Trophoblast cell (in vitro differentiated cells and primary cell): ENCODE measurements around the gene RAPGEF2.

ENCODE experiments used
- DNase-seq, 2 donors: peaks; one replicate each; pipeline ENCODE4 v3.0.0-alpha.2; 2016
- H2AFZ ChIP-seq: 2 replicates; pipeline ENCODE4 v1.6.1; 2013; ENCODE audit warnings: low read length, moderate library complexity, mild to moderate bottlenecking; ENCODE audit not compliant: insufficient read depth, poor library complexity
- H2AK5ac ChIP-seq: 2 replicates; pipeline ENCODE4 v1.6.1; 2013; ENCODE audit warnings: mild to moderate bottlenecking, low read length
- H2BK120ac ChIP-seq: 2 replicates; pipeline ENCODE4 v1.6.1; 2013; ENCODE audit warnings: low read length, mild to moderate bottlenecking, moderate library complexity; ENCODE audit not compliant: insufficient read depth, poor library complexity
- H2BK12ac ChIP-seq: 2 replicates; pipeline ENCODE4 v1.6.1; 2013; ENCODE audit warnings: mild to moderate bottlenecking, low read length, moderate library complexity
- H2BK5ac ChIP-seq: 2 replicates; pipeline ENCODE4 v1.6.1; 2013; ENCODE audit warnings: low read length, low read depth, moderate library complexity, mild to moderate bottlenecking; ENCODE audit not compliant: poor library complexity
- H3K14ac ChIP-seq: 2 replicates; pipeline ENCODE4 v1.6.1; 2013; ENCODE audit warnings: mild to moderate bottlenecking, low read length
- H3K18ac ChIP-seq: 2 replicates; pipeline ENCODE4 v1.6.1; 2013; ENCODE audit warnings: mild to moderate bottlenecking, low read length
- H3K23ac ChIP-seq: 2 replicates; pipeline ENCODE4 v1.6.1; 2013; ENCODE audit warnings: low read length
- H3K27ac ChIP-seq: 2 replicates; pipeline ENCODE4 v1.5.1; 2013; ENCODE audit warnings: low read depth, mild to moderate bottlenecking, inconsistent platforms, low read length, moderate library complexity
- H3K27me3 ChIP-seq: 2 replicates; pipeline ENCODE4 v1.6.1; 2013; ENCODE audit warnings: inconsistent platforms, mild to moderate bottlenecking, low read length, moderate library complexity; ENCODE audit not compliant: insufficient read depth
- H3K36me3 ChIP-seq, 2 experiments: 1 replicate in 1 of 2; 2 replicates in 1 of 2; pipeline ENCODE4 v1.6.1; 2013; ENCODE audit warnings: low read length in 2 of 2, mild to moderate bottlenecking in 2 of 2, moderate library complexity in 1 of 2; ENCODE audit not compliant: insufficient read depth in 2 of 2, control insufficient read depth in 1 of 2
- H3K4ac ChIP-seq: 2 replicates; pipeline ENCODE4 v1.6.1; 2013; ENCODE audit warnings: low read depth, mild to moderate bottlenecking, low read length, moderate library complexity
- H3K4me1 ChIP-seq, 2 experiments: 1 replicate in 1 of 2; 2 replicates in 1 of 2; pipeline ENCODE4 v1.6.1; 2013; ENCODE audit warnings: low read length in 2 of 2, mild to moderate bottlenecking in 2 of 2, moderate library complexity in 1 of 2; ENCODE audit not compliant: insufficient read depth in 2 of 2, control insufficient read depth in 1 of 2
- H3K4me2 ChIP-seq: 2 replicates; pipeline ENCODE4 v1.6.1; 2013; ENCODE audit warnings: inconsistent platforms, mild to moderate bottlenecking, low read length, moderate library complexity
- H3K4me3 ChIP-seq: 2 replicates; pipeline ENCODE4 v1.5.1; 2013; ENCODE audit warnings: mild to moderate bottlenecking, low read depth, low read length, inconsistent platforms
- H3K79me1 ChIP-seq: one replicate; pipeline ENCODE4 v1.6.1; 2013; ENCODE audit warnings: low read length
- H3K79me2 ChIP-seq: 2 replicates; pipeline ENCODE4 v1.6.1; 2013; ENCODE audit warnings: low read length, mild to moderate bottlenecking; ENCODE audit not compliant: control insufficient read depth, insufficient read depth, poor library complexity
- H3K9ac ChIP-seq: 2 replicates; pipeline ENCODE4 v1.6.1; 2013; ENCODE audit warnings: mild to moderate bottlenecking, low read length
- H3K9me3 ChIP-seq: 2 replicates; pipeline ENCODE4 v1.6.1; 2013; ENCODE audit warnings: low read depth, mild to moderate bottlenecking, control low read depth, inconsistent platforms, low read length; ENCODE audit not compliant: insufficient read depth
- H4K12ac ChIP-seq: 2 replicates; pipeline ENCODE4 v1.6.1; 2013; ENCODE audit warnings: low read depth, mild to moderate bottlenecking, low read length, moderate library complexity
- H4K8ac ChIP-seq: 2 replicates; pipeline ENCODE4 v1.6.1; 2013; ENCODE audit warnings: low read depth, mild to moderate bottlenecking, low read length, moderate library complexity
- H4K91ac ChIP-seq: one replicate; pipeline ENCODE4 v1.6.1; 2013; ENCODE audit warnings: low read depth, mild to moderate bottlenecking, low read length, moderate library complexity
- WGBS: extraction: QIAGEN DNeasy Blood & Tissue Kit; methylation state at CpG from one replicate; pipeline ENCODE4 v1.1.7; 2013; ENCODE audit warnings: missing lambda C conversion rate; ENCODE audit not compliant: insufficient read length, insufficient coverage; ENCODE audit errors: extremely low coverage; 5-methylcytosine and 5-hydroxymethylcytosine counted together

RAPGEF2 gene

GRCh38 chr4:159271856-159272255 lies 169.0 kb downstream of the RAPGEF2 start:
- Histone ChIP-seq H4K91ac (no peak overlapping the region), H3K27ac (no peak overlapping the region), H3K79me2 (no peaks in the 10 kb centered on the region), H2BK5ac (no peak overlapping the region), H3K27me3 (no peaks in the 10 kb centered on the region), H3K14ac (no peak overlapping the region), H3K9me3 (no peaks in the 10 kb centered on the region), H3K4ac (no peak overlapping the region), H3K4me1 (no peaks in the 10 kb centered on the region), H2AFZ (no peak overlapping the region), H3K18ac (no peak overlapping the region), H3K4me2 (no peak overlapping the region), H3K9ac (no peak overlapping the region), H3K79me1 (no peaks in the 10 kb centered on the region), H3K4me3 (no peak overlapping the region), H2AK5ac (no peak overlapping the region), H3K23ac (no peak overlapping the region), H4K8ac (no peak overlapping the region), H2BK120ac (no peak overlapping the region), H4K12ac (no peak overlapping the region), H2BK12ac (no peak overlapping the region), H3K36me3 (peaks cover 0 to 2% of the 10 kb centered on the region in 2 experiments)
- DNase-seq = no peak
- WGBS = no CpG with 5 or more reads among the region's 4 CpGs

DNA sequence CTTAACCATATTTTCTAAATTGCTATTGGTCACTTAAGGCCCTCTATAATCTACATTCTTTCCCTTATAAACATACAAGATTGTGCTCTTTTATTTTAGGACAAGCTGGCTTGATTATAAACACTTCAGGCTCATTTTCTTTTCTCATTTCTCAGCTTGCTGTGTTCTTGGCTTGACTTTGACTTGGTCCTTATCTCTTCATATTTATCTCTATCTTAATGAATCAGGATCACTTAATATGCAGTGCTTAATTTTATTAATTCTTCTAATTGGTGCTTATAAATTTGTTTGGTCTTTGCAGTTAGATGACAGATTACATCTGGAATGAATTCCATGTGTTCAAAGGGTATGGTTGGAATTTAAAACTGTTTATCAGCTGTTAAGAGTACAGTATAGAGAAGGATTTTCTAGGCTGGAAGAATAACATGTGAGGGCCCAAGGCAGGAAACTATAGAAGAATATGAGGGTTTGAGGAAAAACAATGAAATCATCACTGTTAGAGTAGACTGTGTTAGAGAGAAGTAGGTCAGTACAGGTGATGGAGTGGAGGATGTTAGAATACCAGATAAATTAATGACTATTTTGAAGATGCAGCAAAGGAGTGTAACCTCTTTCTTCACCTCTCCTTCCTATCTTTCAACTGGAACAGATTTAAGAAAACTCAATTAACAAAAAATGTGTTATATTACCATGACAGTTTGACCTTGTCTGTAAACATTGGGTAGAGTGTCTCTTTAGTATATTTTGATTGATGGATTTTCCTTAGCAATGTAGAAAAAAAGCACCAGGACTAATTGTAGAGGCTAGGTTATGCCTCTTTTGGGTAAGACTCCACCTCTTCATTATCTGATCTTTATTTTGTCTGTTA lies 169.6 kb downstream of the RAPGEF2 start:
- Histone ChIP-seq H3K4me3 (no peak overlapping the region), H4K91ac (no peak overlapping the region), H2BK5ac (no peak overlapping the region), H3K4me2 (no peak overlapping the region), H3K9me3 (no peaks in the 10 kb centered on the region), H4K12ac (no peak overlapping the region), H2AFZ (no peak overlapping the region), H3K23ac (no peak overlapping the region), H3K27me3 (no peaks in the 10 kb centered on the region), H2BK12ac (no peak overlapping the region), H3K18ac (no peak overlapping the region), H3K27ac (no peak overlapping the region), H2BK120ac (no peak overlapping the region), H3K79me2 (no peaks in the 10 kb centered on the region), H3K9ac (no peak overlapping the region), H3K79me1 (no peaks in the 10 kb centered on the region), H4K8ac (no peak overlapping the region), H3K4ac (no peak overlapping the region), H3K14ac (no peak overlapping the region), H2AK5ac (no peak overlapping the region), H3K36me3 (peaks cover 0 to 2% of the 10 kb centered on the region in 2 experiments), H3K4me1 (no peaks in the 10 kb centered on the region)
- DNase-seq = peak; percentile 14 to 63

- no peak overlapping the region for H3K4me3 ChIP-seq
- H3K4ac ChIP-seq = no peak overlapping the region
- H2BK12ac ChIP-seq = no peak overlapping the region
- no peak overlapping the region for H3K14ac ChIP-seq
- peaks cover 0 to 2% of the 10 kb centered on the region in 2 experiments for H3K36me3 ChIP-seq
- no peak overlapping the region for H4K91ac ChIP-seq
- H3K18ac ChIP-seq = no peak overlapping the region
- H3K9ac ChIP-seq = no peak overlapping the region
- no peaks in the 10 kb centered on the region for H3K9me3 ChIP-seq
- no peaks in the 10 kb centered on the region for H3K79me1 ChIP-seq
- H2AFZ ChIP-seq = no peak overlapping the region
- no peaks in the 10 kb centered on the region for H3K79me2 ChIP-seq
- no peaks in the 10 kb centered on the region for H3K27me3 ChIP-seq
- H3K4me1 ChIP-seq = no peaks in the 10 kb centered on the region
- no peak overlapping the region for H3K23ac ChIP-seq
- H3K4me2 ChIP-seq = no peak overlapping the region
- no peak overlapping the region for H4K8ac ChIP-seq
- no peak for DNase-seq
- no peak overlapping the region for H4K12ac ChIP-seq
- no peak overlapping the region for H2AK5ac ChIP-seq
- no peak overlapping the region for H3K27ac ChIP-seq
- no peak overlapping the region for H2BK120ac ChIP-seq
- H2BK5ac ChIP-seq = no peak overlapping the region
Observed at GRCh38 chr4:159273141-159273438, 170.2 kb downstream of the RAPGEF2 start.

DNA sequence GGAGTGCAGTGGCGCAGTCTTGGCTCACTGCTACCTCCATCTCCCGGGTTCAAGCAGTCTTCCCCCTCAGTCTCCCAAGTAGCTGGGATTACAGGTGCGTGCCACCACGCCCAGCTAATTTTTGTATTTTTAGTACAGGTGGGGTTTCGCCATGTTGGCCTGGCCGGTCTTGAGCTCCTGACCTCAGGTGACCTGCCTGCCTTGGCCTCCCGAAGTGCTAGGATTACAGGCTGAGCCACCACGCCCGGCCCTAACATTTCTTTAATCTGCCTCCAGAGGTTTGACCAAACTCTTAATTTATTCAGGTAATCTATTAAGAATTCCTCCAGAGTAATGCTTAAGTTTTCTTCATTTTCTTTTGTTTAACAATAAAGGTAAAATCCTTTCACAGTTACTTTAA lies 171.0 kb downstream of the RAPGEF2 start:
- no peaks in the 10 kb centered on the region for H3K79me1 ChIP-seq
- H3K18ac ChIP-seq = no peak overlapping the region
- H2BK5ac ChIP-seq = no peak overlapping the region
- WGBS = no CpG with 5 or more reads among the region's 9 CpGs
- H3K4ac ChIP-seq = no peak overlapping the region
- no peak overlapping the region for H3K27ac ChIP-seq
- no peak overlapping the region for H2AFZ ChIP-seq
- peak in 1 of 2 donors; percentile 16 for DNase-seq
- H4K8ac ChIP-seq = no peak overlapping the region
- H3K79me2 ChIP-seq = no peaks in the 10 kb centered on the region
- no peak overlapping the region for H3K4me3 ChIP-seq
- H2AK5ac ChIP-seq = no peak overlapping the region
- H3K9me3 ChIP-seq = no peaks in the 10 kb centered on the region
- H3K27me3 ChIP-seq = no peaks in the 10 kb centered on the region
- H2BK120ac ChIP-seq = no peak overlapping the region
- H2BK12ac ChIP-seq = no peak overlapping the region
- peaks cover 0 to 2% of the 10 kb centered on the region in 2 experiments for H3K36me3 ChIP-seq
- no peak overlapping the region for H3K14ac ChIP-seq
- no peak overlapping the region for H3K9ac ChIP-seq
- H4K12ac ChIP-seq = no peak overlapping the region
- H3K4me1 ChIP-seq = no peaks in the 10 kb centered on the region
- no peak overlapping the region for H3K4me2 ChIP-seq
- H3K23ac ChIP-seq = no peak overlapping the region
- no peak overlapping the region for H4K91ac ChIP-seq
